ENCODE results near the gene ABHD1. TPM values are rescaled to one million over a fixed set of nuclear protein-coding genes. Genes with fewer than 3 reads are reported as not detected.

ABHD1 gene
- 0.87 to 2.4 TPM (median 1.3 TPM) in 5 replicates for total RNA-seq (2022; extraction: Qiagen RNA extraction; ENCODE audit: low read depth)

GRCh38 chr2:27123302-27124150 is at the start of gene ABHD1:
ABHD1 (plus strand) TSS chr2:27123815; CDS start chr2:27123949, 134 bp downstream.

GRCh38 chr2:27078267-27079194 is 45.1 kb upstream of the ABHD1 start, which contains the start of gene EMILIN1:
EMILIN1 (plus strand) TSS chr2:27078615; CDS start chr2:27079066, 451 bp downstream.

GRCh38 chr2:27086724-27087593 is 36.7 kb upstream of the ABHD1 start, which contains the start of gene KHK:
KHK (plus strand) TSS chr2:27086772; CDS start chr2:27087260, 488 bp downstream.

GRCh38 chr2:27118525-27119329 is 4.9 kb upstream of the ABHD1 start, which contains the start of gene CGREF1:
CGREF1 (minus strand) TSS chr2:27119128; CDS start chr2:27104366, 14,762 bp downstream.

GRCh38 chr2:27133905-27134780 is 10.5 kb downstream of the ABHD1 start, which contains the start of gene PREB:
PREB (minus strand) TSS chr2:27134636; CDS start chr2:27134421, 215 bp downstream.

GRCh38 chr2:27139310-27139709 is 15.7 kb downstream of the ABHD1 start, which contains the start of gene PRR30:
PRR30 (minus strand) TSS chr2:27139410; CDS start chr2:27138329, 1,081 bp downstream.

GRCh38 chr2:27148801-27149439 is 25.3 kb downstream of the ABHD1 start, which contains the start of gene TCF23:
TCF23 (plus strand) TSS chr2:27149004; CDS start chr2:27149134, 130 bp downstream.

Other genes with a start within 250 kb of the ABHD1 start
- 9.2 to 13.6 TPM (median 12.7 TPM) in 5 replicates for gene MAPRE3, start 153.2 kb upstream of the ABHD1 start, total RNA-seq (2022; extraction: Qiagen RNA extraction; ENCODE audit: low read depth)
- gene TMEM214, start 90.8 kb upstream of the ABHD1 start, total RNA-seq (2022; extraction: Qiagen RNA extraction; ENCODE audit: low read depth): 46.6 to 74.4 TPM (median 72.8 TPM) in 5 replicates
- 23.4 to 35.7 TPM (median 31.9 TPM) in 5 replicates for gene AGBL5, start 72.1 kb upstream of the ABHD1 start, total RNA-seq (2022; extraction: Qiagen RNA extraction; ENCODE audit: low read depth)
- gene OST4, start 52.2 kb upstream of the ABHD1 start, total RNA-seq (2022; extraction: Qiagen RNA extraction; ENCODE audit: low read depth): 550 to 647 TPM (median 575 TPM) in 5 replicates
- 0.34 to 0.64 TPM (median 0.43 TPM) in 5 replicates for gene EMILIN1, start 45.2 kb upstream of the ABHD1 start, total RNA-seq (2022; extraction: Qiagen RNA extraction; ENCODE audit: low read depth)
- 7.5 to 10.4 TPM (median 9.1 TPM) in 5 replicates for gene KHK, start 37.0 kb upstream of the ABHD1 start, total RNA-seq (2022; extraction: Qiagen RNA extraction; ENCODE audit: low read depth)
- 5.3 to 8.5 TPM (median 7.8 TPM) in 5 replicates for gene CGREF1, start 4.7 kb upstream of the ABHD1 start, total RNA-seq (2022; extraction: Qiagen RNA extraction; ENCODE audit: low read depth)
- gene PREB, start 10.8 kb downstream of the ABHD1 start, total RNA-seq (2022; extraction: Qiagen RNA extraction; ENCODE audit: low read depth): 38.6 to 67.3 TPM (median 64.4 TPM) in 5 replicates
- gene PRR30, start 15.6 kb downstream of the ABHD1 start, total RNA-seq (2022; extraction: Qiagen RNA extraction; ENCODE audit: low read depth): not detected in 5 replicates
- gene TCF23, start 25.2 kb downstream of the ABHD1 start, total RNA-seq (2022; extraction: Qiagen RNA extraction; ENCODE audit: low read depth): not detected in 5 replicates
- gene ATRAID, start 88.2 kb downstream of the ABHD1 start, total RNA-seq (2022; extraction: Qiagen RNA extraction; ENCODE audit: low read depth): 204 to 216 TPM (median 209 TPM) in 5 replicates
- 52.3 to 74.6 TPM (median 73.0 TPM) in 5 replicates for gene SLC5A6, start 88.5 kb downstream of the ABHD1 start, total RNA-seq (2022; extraction: Qiagen RNA extraction; ENCODE audit: low read depth)
- gene CAD, start 93.6 kb downstream of the ABHD1 start, total RNA-seq (2022; extraction: Qiagen RNA extraction; ENCODE audit: low read depth): 38.9 to 70.4 TPM (median 69.8 TPM) in 5 replicates
- 1.9 to 4.2 TPM (median 3.6 TPM) in 5 replicates for gene SLC30A3, start 139.2 kb downstream of the ABHD1 start, total RNA-seq (2022; extraction: Qiagen RNA extraction; ENCODE audit: low read depth)
- gene DNAJC5G, start 151.6 kb downstream of the ABHD1 start, total RNA-seq (2022; extraction: Qiagen RNA extraction; ENCODE audit: low read depth): not detected in 5 replicates
- gene TRIM54, start 158.6 kb downstream of the ABHD1 start, total RNA-seq (2022; extraction: Qiagen RNA extraction; ENCODE audit: low read depth): 0.40 to 0.73 TPM (median 0.57 TPM) in 5 replicates
- gene UCN, start 184.6 kb downstream of the ABHD1 start, total RNA-seq (2022; extraction: Qiagen RNA extraction; ENCODE audit: low read depth): 1.3 to 2.5 TPM (median 1.6 TPM) in 5 replicates
- 69.5 to 99.3 TPM (median 89.0 TPM) in 5 replicates for gene MPV17, start 199.3 kb downstream of the ABHD1 start, total RNA-seq (2022; extraction: Qiagen RNA extraction; ENCODE audit: low read depth)
- gene GTF3C2, start 232.9 kb downstream of the ABHD1 start, total RNA-seq (2022; extraction: Qiagen RNA extraction; ENCODE audit: low read depth): 57.1 to 70.8 TPM (median 62.9 TPM) in 5 replicates
- 54.9 to 66.2 TPM (median 62.1 TPM) in 5 replicates for gene EIF2B4, start 246.5 kb downstream of the ABHD1 start, total RNA-seq (2022; extraction: Qiagen RNA extraction; ENCODE audit: low read depth)
- gene SNX17, start 246.8 kb downstream of the ABHD1 start, total RNA-seq (2022; extraction: Qiagen RNA extraction; ENCODE audit: low read depth): 123 to 145 TPM (median 138 TPM) in 5 replicates

All from A549 treated with ZK216348 at 1 μM for 4 hours (cell line).